Activated T-cell treated with anti-CD3 and anti-CD28 coated beads for 4 hours (primary cell): ENCODE measurements around the gene CYB5B.
"Not testable (repeated sequence)": the region's sequence is repeated elsewhere in the genome, so short reads cannot be mapped to it uniquely, and the experiment has no call there.

Source experiments
- DNase-seq: peaks from one replicate; pipeline ENCODE4 v3.0.0-alpha.2; 2020

CYB5B gene

DNA sequence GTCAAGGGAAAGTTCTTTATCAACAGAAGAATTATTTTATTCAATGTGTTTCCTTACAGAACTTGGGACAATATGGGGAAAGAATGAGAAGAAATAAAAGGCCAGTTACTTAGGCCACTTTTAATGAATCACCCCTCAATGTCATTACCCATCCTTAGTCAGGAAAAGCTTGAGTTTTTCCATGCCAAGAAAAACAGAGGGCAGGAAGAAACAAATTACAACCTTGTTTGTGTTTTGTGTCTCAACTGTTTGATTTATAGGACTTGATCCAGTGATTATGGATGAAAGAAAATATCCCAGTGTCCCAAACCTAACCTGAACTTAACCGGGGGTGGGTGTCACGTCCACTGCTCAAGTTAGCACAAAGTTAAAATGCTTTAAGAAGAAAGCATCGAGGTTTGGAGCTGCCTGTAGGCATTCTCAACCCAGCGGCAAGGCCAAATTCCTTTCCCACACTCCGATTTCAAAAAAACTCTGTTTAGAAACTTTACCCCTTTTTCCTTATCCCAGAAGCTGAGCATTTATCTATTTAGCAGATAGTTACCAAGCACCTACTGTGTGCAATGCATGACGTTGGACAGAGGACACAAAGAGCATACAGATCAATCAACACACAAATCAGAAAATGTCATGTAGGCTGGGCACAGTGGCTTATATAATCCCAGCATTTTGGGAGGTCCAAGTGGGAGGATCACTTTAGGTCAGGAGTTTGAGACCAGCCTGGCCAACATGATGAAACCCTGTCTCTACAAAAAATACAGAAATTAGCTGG, 14.0 kb upstream of the CYB5B start:
- DNase-seq: no peak

DNA sequence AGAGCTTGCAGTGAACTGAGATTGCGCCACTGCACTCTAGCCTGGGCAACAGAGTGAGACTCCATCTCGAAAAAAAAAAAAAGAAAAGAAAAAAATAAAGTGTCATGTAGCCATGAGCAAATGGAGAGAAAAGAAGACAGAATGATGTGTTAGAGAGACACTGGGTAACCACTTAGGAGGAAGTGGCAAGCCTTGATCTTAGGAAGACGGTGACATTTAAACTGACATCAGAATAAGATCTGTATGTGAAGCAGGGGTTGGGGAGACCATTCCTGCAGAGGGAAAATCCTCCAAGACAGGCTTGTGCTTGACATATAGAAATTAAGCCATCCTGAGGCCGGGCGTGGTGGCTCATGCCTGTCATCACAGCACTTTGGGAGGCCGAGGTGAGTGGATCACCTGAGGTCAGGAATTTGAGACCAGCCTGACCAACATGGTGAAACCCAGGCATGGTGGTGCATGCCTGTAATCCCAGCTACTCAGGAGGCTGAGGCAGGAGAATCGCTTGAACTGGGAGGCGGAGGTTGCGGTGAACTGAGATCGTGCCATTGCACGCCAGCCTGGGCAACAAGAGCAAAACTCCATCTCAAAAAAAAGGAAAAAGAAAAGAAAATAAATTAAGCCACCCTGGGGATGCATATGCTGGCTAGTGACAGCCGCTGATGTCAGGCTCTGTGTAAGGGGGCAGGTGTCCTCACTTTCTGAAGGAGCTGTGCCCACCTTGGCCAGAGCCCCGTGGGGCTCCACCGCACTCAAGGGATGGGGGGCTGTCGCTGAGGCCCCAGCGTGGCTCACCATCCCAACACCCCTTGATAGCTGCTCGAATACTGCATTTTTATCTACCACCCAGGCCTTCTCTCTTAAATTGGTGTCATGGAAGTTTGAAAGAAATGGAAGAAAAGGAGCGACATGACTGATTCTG, 13.1 kb upstream of the CYB5B start:
- no peak for DNase-seq

DNA sequence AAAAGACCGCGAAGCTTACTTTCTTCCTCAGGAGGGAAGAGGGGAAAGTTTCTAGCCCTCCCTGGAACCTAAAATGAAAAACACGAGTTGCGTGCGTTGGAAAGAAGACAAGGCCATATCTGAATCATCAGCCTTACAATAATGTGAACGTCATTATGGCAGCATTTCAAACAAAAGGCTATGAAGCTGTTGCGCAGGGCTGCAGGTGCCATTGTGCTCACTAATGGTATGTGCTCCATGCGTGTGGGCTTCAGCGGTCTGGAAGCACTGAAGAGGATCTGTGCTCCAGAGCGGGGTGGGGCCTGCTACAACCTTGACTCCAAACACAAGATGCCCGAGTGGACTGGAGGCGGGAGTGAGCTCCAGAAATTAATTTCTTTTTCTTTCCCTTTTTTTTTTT, 12.1 kb upstream of the CYB5B start:
- no peak for DNase-seq

DNA sequence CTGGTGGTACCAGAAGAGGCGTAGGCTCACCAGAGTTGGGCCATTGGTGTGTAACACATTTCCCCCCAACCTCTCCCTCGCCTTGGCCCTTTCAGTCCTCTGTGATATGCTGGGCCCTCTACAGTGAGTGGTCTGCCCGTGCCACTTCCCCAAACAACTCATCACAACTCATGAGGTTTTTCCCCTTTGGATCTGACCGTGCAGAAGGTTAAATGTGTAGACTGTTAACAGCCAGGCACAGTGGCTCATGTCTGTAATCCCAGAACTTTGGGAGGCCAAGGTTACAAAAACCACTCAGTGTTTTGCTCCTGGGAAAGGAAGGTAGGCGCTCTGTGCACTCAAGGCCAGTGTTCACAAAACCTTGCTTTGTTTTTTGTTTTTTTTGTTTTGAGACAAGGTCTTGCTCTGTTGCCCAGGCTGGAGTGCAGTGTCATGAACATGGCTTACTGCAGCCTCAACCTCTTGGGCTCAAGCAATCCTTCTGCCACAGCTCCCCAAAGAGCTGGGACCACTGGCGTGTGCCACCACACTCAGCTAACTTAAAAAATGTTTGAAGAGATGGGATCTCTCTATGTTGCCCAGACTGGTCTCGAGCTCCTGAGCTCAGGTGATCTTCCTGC, 11.3 kb upstream of the CYB5B start:
- DNase-seq: no peak

DNA sequence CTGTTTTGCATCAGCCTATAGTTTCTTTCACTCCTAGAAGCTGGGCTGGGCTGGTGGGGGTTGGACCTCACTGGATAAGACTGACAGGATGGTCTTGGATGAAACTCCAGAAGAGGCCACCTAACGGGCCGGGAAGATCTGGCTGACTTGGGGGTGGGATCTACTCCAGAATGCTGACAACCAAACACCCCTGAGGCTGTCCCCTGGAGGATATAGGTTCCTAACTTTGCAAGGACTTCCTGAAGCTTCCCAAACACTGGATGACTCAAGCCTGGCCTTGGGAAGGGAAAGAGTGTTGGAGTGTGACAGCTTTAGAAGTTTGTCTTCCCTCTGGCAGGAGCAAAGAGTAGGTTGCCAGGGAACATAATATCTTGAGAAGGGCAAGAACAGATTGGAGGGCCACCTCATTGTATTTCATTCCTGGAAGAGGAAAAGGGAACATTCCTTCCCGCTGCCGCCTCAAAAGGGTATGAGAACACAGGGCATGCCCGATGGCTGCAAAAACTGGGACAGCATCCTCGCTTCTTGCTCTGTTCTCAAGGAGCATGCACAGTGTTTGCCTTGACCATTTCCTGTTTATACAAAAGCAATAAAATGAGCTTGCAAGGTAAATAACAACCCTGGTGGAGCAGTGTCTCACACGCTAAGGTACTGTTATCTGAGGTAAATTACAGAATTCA, 6.8 kb upstream of the CYB5B start:
- no peak for DNase-seq

DNA sequence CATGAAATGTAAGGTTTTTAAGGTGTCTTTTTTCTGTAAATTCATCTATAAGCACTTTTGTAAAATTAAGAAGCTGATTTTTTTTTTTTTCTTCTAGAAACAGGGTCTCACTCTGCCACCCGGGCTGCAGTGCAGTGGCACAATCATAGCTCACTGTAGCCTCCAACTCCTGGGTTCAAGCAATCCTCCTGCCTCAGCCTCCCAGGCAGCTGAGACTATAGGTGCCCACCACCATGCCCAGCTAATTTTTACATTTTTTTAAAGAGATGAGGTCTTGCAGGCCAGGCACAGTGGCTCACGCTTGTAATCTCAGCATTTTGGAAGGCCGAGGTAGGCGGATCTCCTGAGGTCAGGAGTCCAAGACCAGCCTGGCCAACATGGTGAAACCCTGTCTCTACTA, 4.5 kb upstream of the CYB5B start:
- DNase-seq: no peak

DNA sequence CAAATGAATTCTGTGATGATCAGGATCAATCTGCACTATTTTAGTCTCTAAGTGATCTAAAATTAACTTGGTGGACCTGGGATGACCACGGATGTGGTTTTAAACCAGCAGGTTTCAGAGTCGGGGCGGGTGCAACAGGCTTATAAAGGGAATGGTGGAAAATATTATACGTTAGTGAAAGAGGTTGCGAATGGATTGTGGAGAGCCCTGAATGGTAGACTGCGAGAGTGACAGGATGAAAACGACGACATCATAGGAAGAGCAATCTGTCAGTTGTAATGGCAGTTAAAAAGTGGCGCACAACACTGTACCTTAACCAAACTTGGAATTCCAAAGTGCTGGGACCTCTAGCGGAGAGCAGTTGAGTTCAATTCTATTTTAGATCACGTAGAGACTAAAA, 1.2 kb upstream of the CYB5B start:
- DNase-seq: no peak

DNA sequence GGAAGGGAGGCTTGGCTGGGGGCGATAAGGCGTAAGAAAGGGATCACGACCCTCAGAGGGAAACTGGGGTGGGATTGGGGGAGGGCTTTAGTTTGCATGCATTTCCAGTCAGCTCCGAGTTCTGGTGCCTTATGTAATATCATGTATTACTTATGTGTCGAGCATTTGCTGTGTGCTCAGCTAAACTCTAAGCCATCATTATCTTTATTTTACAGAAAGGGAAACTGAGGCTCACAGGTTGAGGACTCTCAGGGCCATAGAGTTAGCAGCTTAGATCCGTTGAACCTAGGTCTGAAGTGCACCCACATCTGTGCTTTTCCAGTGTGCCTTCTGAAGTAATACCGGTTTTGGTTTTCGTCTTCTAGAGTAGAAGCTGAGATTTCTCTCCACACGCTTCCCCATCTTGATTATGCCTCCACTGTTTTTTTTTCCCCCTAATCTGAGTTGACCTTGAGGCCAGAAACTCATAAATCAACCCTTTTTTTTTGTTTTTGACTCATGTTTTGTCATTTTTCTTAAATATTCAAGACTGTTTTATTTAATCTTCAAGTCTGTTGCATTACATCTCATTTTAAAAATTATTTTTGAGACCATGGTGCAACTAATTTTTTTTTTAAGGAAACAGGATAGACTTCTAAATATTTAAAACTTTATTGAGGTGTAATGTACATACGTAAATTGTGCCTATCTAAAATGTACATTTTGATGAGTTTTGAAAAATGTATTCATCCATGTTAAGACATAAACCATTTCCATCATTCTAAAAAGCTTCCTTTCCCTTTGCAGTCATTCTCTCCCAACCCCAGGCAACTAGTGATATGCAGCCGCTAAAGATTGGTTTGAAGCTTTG, 741 bp downstream of the CYB5B start:
- no peak for DNase-seq

DNA sequence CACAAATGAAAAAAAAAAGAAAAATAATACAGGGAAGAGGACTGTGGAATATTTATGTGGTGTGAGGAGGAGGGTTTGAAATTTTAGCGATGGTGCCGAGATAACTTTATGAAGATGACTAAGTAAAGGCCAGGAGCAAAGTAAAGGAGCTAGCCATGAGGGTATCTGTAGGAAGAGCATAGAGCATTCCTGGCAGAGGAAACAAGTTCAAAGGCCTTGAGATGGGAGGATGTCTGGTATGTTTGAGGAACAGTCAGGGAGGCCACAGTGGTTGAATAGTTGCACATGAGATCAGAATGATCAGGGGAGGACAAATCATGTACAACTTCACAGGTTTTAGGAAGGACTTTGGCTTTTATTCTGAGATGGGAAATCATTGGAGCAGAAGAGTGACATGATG, 4.2 kb downstream of the CYB5B start:
- DNase-seq: no peak

DNA sequence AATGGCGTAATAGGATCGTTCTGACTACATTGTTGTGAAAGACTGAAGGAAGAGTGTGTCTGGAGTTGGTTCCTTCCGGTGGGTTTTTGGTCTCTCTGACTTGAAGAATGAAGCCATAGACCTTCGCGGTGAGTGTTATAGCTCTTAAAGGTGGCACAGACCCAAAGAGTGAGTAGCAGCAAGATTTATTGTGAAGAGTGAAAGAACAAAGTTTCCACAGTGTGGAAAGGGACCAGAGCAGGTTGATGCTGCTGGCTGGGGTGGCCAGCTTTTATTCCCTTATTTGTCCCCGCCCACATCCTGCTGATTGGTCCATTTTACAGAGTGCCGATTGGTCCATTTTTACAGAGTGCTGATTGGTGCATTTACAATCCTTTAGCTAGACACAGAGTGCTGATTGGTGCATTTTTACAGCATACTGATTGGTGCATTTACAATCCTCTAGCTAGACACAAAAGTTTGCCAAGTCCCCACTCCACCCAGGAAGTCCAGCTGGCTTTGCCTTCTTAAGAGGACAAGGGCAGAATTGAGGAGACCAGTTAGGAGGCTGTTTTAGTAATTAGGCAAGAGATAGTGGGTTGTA, 4.7 kb downstream of the CYB5B start:
- not testable (repeated sequence) for DNase-seq

DNA sequence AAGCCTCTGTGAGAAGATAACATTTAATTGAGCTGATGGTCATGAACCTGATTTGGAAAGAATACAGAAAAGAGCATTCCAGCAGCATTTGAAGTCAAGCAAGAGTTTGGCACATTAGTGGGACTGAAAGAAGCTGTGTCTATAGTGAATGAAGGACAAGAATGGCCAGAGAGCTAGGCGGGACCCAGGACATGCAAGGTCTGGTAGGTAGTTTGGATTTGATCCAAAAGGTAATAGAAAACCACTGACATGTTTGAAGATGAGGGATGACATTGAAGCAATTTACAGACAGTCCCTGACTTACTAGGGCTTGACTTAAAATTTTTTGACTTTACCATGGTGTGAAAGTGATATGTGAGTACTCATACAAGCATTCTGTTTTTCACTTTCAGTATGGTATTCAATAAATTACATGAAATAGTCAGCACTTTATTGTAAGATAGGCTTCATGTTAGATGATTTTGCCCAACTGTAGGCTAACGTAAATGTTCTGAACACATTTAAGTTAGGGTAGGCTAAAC, 7.6 kb downstream of the CYB5B start:
- no peak for DNase-seq

DNA sequence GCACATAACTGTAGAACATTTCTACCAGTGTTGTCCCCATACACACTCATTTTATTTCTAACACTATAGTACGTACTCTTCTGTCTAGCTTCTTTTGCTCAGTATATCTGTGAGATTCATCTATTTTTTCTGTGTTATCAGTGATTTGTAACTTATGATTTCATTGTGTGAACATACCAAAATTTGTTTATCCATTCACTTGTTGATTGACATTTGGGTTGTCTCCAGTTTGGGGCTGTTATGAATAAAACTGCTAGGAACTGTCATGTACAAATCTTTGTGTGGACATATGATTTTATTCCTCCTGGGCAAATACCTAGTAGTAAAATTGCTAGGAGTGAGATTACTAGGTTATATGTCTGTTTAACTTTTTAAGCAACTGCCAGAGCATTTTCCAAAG, 9.6 kb downstream of the CYB5B start:
- no peak for DNase-seq

DNA sequence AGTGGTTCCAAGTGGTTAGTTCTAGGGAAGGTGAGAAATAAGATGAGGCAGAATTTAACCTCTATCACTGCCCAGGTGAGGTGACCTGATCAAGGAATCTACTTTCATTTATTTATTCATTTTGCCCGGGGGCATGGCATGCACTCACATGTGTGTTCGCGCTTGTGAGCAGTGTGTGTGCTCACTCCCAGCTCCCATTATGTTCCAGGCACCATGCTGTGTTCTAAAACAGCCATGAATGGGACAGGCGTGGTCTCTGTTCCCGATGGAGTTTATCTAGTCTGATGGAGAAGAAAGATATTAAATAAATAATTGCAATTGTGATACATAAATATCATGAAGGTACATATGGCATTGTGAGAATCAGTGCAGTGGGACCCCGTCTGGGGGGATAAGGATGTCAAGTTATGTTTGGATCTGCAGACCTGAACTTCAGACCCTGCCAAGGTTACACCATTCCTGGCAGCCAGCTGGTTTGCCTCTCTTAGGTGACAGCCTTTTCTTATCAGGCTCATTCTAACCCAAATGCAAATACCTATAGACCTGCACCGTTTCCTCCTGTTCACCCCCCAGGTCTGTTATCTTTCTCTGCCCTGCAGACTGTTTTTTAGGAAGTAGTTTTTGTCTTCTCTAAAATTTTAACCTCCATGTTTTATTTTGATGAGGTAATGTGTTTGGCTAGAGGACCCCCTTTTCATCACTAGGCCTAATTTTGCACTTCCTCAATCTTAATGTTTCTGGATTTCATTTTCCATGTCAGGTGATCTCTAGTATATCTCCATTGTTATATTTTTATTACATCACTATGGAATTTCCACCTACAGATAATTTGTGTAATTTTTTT, 11.8 kb downstream of the CYB5B start:
- DNase-seq: no peak

DNA sequence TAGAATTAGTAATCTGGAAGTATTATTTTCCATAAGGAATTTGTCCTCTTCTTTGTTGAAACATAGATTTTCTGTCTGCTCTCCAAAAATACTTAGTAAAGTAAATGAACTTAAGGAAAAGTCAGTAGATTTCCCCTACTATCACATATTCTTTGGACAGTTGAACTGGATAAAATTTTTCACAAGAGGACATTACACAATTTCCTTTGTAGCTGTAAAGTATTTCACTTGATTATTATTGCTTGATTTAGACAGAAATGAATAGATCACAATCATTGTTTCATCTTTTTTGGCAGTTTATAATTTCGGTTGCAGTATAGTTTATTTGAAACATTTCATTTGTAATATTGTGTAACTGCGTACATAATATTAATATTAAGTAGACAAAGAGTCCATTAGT, 12.5 kb downstream of the CYB5B start:
- no peak for DNase-seq

DNA sequence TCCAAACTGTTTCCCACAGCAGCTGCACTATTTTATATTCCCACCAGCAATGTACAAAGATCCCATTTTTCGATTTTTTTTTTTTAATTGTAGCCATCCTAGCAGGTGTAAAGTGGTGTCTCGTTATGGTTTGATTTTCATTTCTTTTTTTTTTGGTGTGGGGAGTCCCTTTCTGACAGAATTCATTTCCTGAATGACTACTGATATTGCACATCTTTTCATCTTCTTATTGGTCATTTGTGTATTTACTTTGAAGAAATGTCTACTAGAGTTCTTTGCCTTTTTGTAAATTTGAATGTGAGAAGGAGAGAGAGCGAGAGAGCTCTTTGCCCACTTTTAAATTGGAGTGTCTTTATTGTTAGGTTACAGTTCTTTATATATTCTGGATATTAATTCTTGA, 14.0 kb downstream of the CYB5B start:
- DNase-seq: no peak

DNA sequence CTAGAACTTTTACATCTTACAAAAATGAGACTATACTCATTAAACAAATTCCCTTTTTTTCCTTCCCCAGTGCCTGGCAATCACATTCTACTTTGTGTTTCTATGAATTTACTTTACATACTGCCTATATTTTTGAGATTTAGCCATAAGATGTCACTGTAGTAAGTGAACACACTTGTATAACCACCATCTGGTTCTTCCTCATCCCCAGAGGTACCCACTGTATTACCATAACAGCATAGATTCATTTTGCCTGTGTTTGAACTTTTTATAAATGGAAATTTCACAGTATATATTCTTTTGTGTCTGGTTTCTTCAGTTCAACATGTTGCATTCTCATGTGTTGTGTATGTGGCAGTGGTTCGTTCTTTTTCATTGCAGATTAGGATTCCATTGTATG, 15.8 kb downstream of the CYB5B start:
- no peak for DNase-seq

DNA sequence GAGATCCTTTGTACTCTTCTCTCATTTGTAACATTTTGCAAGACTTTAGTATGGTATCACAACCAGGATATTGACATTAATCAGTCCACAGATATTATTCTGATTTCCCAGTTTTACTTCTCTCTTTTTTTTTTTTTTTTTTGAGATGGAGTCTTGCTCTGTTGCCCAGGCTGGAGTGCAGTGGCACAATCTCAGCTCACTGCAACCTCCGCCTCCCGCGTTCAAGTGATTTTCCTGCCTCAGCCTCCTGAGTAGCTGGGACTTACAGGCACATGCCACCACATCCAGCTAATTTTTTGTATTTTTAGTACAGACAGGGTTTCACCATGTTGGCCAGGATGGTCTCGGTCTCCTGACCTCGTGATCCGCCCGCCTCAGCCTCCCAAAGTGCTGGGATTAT, 16.6 kb downstream of the CYB5B start:
- not testable (repeated sequence) for DNase-seq

DNA sequence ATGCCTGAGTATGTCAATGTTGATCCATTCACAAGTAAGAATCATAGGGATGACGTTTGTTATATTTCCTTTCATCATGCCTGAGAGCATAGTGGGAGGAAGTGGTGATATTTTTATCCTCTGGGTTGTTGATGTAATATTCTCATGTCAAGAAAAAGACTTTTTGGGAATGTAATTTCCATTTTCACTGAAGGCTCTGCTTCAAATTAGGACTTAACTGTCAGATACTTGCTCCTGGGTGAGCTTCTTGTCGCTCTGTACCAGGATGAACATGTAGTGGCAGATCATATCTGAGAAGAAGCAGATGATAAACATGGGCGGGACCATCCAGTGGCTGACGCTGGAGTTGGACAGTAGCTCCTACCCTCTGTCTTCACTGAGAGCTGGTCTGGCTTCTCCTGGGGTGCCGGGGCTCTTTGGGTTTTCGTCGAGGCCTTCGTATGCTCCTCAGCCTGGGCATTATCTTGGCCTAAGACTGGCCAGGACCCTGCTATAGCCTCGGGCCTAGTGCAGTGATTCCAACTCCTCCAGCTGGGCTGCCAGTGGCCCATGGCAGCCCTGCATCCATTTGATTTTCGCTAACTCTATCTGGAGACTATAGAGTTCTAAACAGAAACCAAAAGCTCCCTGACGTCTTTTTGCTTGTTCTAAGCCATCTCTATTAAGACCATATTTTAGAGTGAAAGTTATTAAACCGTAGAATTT, 19.7 kb downstream of the CYB5B start:
- no peak for DNase-seq

DNA sequence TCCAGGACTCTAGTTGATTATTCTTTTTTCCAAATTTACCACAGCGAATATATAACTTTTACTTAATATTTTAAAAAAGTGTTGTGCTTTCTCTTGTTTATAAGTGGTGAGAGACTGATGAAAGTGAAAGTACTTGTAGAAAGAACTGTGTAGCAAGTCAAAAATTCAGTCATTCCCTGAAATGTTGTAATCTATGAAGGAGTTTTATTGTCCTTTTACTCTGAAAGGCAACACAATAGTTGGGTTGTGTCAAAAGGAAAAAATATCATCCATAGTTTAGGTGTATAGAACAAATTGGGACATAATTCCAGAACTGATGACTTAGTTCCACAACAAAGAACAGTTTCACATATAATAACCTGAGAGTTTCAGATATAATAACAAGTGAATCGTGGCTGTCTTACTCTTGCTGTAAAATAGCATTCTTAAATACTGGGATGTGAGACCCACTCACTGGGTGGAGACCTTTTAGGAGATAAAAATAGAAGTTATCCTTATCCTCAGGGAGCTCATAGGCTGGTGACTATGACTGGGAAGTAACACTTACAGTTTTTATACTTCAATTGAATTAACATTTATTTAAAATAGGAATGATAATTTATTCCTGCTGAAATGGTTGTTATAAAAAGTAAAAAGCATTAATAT, 20.6 kb downstream of the CYB5B start:
- no peak for DNase-seq
